Measurements from ENCODE around the gene FKBP15.
"Not testable (repeated sequence)": the region's sequence is repeated elsewhere in the genome, so short reads cannot be mapped to it uniquely, and the experiment has no call there.

Gene FKBP15

GRCh38 chr9:113178087-113178486 lies 43.0 kb downstream of the FKBP15 start:
- ATAC-seq: no peak

DNA sequence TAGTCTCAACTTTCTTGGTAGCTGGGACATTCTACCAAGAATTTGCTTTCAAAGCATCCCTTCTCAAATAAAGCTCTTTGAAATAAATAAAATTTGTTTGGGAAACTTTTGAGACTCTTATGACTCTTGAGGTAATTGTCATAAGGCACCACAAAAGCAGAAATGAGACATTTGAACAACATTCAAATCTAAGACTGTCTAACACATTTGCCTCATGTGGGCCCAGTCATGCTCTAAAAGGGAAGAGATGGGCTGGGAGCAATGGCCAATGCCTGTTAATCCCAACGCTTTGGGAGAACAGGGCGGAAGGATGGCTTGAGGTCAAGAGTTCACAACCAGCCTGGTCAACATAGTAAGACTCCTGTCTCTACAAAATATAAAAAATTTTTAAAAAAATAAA lies 43.8 kb downstream of the FKBP15 start:
- no peak for ATAC-seq

DNA sequence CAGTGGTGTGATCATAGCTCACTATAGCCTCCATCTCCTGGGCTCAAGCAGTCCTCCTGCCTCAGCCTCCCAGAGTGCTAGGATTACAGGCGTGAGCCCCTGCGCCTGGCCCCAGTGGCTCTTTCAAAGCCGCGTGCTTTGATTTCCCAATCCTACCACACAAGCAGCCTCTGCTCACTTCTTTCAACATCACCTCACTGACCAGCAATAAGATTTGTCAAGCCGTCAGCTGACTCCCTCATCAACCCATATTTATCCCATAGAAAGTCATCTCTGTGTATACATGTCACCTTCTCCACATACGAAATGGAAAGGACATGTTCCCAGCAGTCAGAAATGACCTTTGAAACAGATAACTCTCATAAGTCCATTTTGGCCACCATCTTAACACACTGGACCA lies 44.3 kb downstream of the FKBP15 start:
- ATAC-seq: no peak

GRCh38 chr9:113173341-113173740 lies 47.7 kb downstream of the FKBP15 start:
- no peak for ATAC-seq

GRCh38 chr9:113168809-113169208 lies 52.3 kb downstream of the FKBP15 start:
- no peak for ATAC-seq

DNA sequence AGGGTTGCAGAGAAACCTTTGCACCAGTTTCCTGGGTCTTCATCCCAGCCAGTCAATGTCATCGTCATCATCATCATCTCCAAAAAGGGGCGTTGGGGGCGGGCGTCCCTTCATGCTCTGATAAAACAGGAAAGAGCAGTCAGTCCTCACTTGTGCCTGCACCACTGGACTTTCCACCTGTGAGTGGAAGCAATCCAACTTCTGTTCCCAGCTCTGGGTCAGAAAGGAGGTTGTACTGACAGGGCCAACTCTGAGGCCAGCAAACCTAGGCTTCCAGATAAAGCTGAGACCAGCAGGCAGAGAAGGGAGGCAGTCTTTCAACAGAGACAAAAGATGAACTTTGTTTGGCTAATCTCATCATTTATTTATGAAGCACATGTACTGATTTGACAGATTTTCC lies 55.0 kb downstream of the FKBP15 start:
- no peak for ATAC-seq

DNA sequence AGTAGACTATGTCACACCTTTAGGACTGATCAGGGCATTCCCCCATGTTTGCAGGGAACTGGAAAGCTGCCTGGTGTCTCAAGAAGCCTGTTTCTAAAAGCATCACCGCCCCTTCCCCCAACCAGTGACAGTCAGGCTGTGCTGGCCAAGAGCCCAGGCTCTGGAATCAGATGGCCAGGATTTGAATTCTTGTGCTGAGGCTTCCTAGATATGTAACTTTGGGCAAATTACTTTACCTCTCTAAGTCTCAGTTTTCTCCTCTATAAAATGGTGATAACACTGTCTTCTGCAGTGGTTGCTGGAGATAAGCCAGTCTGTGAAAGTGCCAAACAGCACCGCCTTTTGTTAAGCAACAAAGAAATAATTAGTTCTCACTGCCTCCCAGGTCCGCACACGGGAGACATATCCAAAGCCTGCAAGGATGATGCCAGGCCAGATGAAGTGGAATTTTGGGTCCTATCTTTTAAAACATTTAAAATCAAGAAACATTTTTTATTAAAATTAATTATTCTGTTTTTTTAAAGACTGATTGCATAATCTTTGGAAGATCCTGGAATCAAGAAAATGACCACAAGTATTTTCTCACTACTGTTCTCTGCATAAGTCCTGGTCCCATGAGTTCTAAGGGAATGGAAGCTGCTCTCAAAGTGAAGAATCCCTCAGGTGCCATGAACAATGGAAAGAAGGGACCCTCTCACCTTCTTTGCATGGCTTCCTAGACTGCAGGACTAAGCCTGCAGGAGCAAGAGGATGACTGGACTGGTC lies 56.4 kb downstream of the FKBP15 start:
- no peak for ATAC-seq

DNA sequence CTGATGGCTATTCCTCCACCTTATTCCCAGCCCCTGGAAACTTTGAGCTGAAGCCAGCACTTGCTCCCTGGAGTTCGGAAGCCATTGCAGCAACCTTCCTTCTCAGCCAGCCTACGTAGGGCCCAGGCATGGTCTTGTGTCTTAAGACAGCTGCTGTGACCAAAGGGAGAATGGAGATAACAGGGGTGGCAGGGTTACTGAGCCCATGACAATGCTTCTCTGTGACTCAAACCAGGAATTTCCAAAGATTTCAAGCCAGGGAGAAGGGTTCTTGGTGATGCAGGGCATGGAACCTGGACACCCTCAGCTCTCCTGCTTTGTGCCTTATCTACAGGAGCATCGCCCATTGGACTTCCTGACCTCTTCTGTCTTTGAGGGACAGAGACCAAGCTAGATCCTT lies 58.1 kb downstream of the FKBP15 start:
- no peak for ATAC-seq

DNA sequence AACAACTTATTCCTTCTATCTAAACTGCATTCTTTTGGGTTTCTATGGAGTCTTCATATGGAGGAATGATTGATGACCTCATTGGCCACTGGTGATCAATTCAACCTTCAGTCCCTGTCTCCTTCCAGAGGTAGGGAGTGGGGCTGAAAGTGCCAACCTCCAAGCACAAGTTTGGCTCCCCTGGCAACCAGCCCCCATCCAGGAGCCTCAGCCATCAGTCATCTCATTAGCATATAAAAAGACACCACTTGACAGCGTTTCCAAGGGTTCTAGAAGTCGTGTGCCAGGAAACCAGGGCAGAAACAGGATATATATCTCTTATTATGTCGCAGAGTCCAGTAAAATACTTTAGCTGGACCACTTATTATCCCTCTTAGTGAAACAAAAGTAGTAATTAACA lies 60.5 kb downstream of the FKBP15 start:
- ATAC-seq: no peak

- no peak for ATAC-seq
Measured at GRCh38 chr9:113158446-113158845, 62.6 kb downstream of the FKBP15 start.

- no peak for ATAC-seq
Measured at GRCh38 chr9:113156880-113157279, 64.2 kb downstream of the FKBP15 start.

DNA sequence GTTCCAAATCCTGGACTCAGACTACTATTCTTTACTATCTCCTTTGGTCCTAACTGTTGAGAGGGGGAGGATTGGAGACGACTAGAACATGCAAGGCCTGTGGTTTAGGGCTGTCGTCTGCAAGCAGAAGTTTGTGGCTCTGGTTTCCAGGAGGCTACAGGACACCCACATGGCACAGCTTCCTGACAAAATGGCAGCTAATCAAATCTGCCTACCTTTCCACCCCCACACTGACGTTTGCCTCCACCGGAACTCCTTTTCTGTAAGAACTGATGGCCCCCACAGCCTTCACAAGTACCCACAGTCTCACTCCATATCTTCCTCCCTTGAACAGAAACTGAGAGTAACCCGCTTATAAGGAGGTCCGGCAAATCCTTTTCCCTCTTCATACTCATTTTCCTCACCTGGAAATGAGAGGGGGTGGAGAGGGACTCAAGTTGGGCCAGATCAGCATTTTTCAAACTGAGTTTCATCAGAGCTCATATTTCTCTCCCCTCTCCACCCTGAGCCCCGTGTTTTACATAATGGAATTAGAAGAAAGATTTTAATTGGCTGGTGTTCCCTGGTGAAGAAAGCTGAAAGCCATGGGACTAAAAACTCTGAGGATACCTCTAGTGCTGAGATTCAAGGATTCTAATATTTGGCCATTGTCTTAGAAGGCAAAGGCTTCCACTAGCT lies 65.0 kb downstream of the FKBP15 start:
- ATAC-seq: peak in 1 of 2 donors; percentile 37

GRCh38 chr9:113154946-113155345 lies 66.1 kb downstream of the FKBP15 start:
- no peak for ATAC-seq

DNA sequence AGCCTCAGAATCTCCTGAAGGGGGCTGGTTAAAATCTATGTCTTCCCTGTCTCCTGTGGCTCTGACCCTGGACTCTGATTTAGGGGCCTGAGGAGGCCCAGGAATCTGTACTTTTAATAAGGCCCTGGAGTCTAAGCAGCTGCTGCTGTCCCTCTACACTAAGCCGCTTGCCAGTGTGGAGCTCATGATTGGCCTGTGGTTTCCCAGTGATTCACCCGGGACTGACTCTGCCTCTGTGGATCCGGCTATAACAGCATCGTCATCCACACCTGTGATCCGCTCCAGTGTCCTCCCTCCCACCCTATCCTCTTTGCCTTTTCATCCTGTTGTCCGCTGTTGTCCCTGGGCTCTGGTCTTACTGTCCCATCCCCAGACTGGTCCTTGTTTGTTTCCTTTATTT lies 66.6 kb downstream of the FKBP15 start:
- no peak for ATAC-seq

- ATAC-seq: no peak
Measured at GRCh38 chr9:113153599-113153998, 67.5 kb downstream of the FKBP15 start.

- no peak for ATAC-seq
Measured at GRCh38 chr9:113152699-113153098, 68.4 kb downstream of the FKBP15 start.

- ATAC-seq: no peak
Measured at GRCh38 chr9:113151696-113152630, 69.1 kb downstream of the FKBP15 start.

DNA sequence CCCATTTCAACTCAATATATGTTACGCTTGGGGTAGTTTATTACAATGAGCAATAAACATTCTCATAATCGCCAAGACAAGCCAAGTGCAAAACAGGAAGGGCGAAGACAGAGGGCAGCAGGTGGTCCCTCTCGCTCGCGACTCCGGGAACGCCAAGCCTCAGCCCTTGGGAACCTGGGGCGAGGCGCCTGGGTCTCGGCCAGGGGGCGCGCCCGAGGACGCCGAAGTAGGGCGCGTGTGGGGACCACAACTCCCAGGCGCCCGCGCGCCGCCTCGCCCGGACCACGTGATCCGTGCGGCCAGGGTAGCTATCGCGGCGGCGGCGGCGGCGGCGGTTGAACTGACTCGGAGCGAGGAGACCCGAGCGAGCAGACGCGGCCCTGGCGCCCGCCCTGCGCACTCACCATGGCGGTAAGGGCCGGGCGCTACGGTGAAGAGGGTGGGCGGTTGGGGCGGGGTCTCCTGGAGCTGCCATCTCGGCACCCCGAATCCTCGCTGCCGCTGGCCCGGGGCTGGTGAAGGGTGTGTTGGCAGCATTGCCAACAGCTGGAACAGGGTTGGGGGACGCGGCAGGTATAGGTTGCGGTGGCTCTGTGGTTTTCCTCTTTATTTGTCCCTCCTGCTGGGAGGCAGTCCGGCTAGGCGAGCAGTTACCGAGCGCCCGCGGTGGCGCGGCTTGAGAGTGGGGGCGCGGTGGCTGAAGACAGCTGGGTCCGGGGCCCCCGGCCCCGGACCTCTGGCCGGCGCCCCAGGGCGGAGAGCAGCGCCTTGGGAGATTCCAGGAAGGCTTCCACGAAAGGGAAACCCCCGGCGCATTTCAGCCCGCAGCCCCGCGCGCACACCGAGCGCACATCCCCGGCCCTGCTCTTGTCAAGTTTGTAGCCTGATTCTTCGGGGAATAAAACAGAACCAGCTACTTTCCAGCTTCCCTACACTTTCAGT lies 70.1 kb downstream of the FKBP15 start, which contains the start of gene SLC31A2:
SLC31A2 (plus strand) TSS at position 338 of the 942 bp plus-strand sequence; CDS start at position 406, 68 bp downstream.
- ATAC-seq: peak; percentile 95 to 97

DNA sequence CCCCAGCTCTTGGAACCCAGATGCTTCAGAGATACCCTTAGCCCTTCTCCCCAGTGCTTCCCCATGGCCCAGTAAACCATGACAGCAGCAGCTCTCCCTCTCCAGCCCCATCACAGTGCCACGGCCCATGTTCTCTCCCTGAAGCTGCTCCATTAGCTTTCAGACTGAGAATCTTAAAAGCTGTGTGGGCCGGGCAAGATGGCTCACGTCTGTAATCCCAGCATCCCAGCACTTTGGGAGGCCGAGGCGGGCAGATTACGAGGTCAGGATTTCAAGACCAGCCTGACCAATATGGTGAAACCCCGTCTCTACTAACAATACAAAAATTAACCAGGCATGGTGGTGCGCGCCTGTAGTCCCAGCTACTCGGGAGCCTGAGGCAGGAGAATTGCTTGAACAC lies 71.5 kb downstream of the FKBP15 start:
- not testable (repeated sequence) for ATAC-seq

GRCh38 chr9:113148781-113149510 lies 72.1 kb downstream of the FKBP15 start:
- ATAC-seq: no peak

DNA sequence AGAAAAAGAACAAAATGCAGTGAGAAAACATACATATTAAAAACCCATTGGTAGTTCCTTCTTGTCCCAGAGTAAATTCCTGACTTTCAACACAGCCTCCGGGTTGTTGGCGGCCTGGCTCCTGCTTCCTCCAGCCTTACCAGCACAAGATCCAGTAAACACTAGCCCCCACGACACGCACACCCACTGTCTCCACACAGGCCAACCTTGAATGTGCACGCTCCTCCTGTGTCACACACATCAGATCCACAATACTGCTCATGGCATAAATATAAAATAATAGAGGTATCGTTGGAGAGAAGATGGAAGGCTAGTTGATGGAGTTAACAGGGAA lies 72.7 kb downstream of the FKBP15 start:
- ATAC-seq: no peak
